NCI-H128 (cell line): ENCODE measurements around the gene EVC2.
"Not testable (repeated sequence)": the region's sequence is repeated elsewhere in the genome, so short reads cannot be mapped to it uniquely, and the experiment has no call there.

Experiments
- DNase-seq: peaks from one replicate; lab custom pipeline; 2025; ENCODE audit not compliant: unreplicated experiment; lab: John Stamatoyannopoulos, UW

EVC2 gene

GRCh38 chr4:5742968-5743367 lies 34.6 kb upstream of the EVC2 start:
- no peak for DNase-seq

GRCh38 chr4:5742388-5742787 lies 34.0 kb upstream of the EVC2 start:
- no peak for DNase-seq

DNA sequence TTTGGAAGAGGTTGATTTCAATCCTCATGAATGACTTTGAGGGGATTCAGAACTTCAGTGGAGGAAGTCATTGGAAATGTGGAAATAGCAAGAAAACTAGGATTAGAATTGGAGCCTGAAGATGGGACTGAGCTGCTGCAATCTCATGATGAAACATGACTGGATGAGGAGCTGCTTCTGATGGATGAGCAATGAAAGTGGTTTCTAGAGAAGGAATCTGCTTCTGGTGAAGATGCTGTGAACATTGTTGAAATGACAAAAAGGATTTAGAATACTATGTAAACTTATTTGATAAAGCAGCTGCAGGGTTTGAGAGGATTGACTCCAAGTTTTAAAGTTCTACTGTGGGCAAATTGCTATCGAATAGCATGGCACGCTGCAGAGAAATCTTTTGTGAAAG lies 29.7 kb upstream of the EVC2 start:
- no peak for DNase-seq

DNA sequence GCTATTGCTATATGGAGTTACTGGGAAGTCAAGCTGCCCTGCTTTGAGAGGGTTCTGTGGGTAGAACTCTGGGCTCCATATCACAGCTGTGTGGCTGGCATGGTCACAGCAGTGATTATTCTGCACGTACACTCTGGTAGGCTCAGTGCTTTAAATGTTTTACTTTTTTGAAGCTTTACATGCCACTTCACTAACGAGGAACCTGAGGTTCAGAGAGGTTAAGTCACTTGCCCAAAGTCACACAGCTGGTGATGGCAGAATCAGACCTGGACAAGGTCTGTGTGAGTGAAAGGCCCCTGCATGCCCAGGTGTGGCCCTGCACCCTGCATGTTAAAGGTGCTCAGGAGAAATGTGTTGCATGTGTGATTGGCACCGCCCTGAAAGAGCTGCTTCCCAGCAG lies 27.1 kb upstream of the EVC2 start:
- no peak for DNase-seq

DNA sequence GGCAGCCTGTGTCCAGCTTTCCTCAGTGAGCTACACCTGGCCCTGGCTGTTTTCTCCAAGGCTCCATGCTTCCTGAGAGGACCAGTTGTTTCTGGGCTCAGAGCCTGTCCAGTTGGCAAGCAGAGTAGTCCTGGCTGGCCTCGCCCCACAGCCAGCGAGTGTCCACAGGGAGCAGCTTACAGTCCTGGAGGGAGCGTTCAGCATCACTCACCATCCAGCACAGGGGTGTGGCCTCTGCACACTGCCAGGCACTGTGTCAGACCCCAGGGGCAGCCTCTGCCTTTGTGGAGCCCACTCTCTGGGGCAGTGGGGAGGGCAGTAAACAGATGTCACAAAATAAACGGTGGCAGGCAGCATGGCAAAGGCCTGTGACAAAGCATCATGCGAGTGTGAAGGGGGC lies 26.5 kb upstream of the EVC2 start:
- no peak for DNase-seq

- no peak for DNase-seq
Observed at GRCh38 chr4:5732158-5732557, 23.8 kb upstream of the EVC2 start.

- DNase-seq: no peak
Observed at GRCh38 chr4:5730993-5731990, 22.9 kb upstream of the EVC2 start.

GRCh38 chr4:5730436-5730835 lies 22.1 kb upstream of the EVC2 start:
- DNase-seq: no peak

- DNase-seq: not testable (repeated sequence)
Observed at GRCh38 chr4:5728412-5728811, 20.1 kb upstream of the EVC2 start.

GRCh38 chr4:5724377-5724776 lies 16.0 kb upstream of the EVC2 start:
- no peak for DNase-seq

GRCh38 chr4:5722328-5722727 lies 14.0 kb upstream of the EVC2 start:
- DNase-seq: no peak

DNA sequence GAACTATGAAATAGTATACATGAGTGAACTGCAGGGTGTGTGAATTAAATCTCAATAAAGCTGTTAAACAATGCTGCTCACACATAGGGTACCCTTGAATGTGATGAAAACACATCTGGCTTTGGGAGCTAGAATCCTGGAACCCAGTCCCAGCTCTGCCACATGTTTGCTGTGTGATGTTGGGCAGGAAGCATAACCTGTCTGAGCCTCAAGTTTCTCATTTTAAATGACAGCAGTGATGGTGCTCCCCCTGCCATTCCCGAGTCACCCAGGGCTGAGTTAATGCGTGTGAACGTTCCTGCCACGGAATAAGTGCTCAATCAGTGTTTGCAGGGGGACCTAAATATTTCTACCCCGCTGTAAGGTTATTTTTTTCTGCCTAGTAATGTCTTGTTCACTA lies 13.6 kb upstream of the EVC2 start:
- DNase-seq: no peak

DNA sequence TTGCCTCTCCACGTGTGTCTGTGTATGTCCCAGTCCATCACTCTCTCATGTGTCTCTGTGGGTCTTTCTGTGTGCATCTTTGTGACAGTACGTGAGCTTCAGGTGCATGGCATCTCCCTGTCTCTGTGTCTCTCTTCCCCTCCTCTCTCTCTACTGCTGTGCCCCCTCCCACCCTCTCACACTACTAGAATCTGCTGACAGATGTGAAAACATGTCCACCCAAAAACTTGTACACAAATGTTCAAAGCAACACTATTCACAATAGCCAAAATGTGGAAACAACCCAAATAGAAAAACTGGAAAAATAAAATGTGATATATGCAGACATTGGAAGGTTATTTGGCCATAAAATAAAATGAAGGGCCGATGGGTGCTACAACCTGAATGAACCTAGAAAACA lies 12.6 kb upstream of the EVC2 start:
- DNase-seq: no peak

- DNase-seq: no peak
Observed at GRCh38 chr4:5720157-5720850, 11.9 kb upstream of the EVC2 start.

- DNase-seq: no peak
Observed at GRCh38 chr4:5719350-5720055, 11.1 kb upstream of the EVC2 start.

DNA sequence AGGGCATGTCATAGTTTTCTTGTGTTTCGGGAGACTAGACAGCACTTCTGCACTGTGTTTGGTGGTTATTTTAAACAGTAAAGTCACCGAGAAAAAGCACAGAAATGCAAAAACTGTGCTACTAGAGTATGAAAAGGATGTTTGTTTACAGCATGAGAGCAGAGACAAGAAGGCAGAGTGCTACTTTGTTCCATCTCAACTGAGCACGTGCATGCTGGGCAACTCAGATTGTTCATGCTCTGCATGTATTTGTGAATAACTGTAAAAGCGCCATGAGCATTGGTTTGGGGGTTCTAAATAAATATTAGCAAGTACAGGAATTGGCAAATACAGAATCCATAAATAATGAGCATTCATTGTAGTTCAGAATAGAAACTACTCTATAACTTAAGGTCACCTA lies 10.1 kb upstream of the EVC2 start:
- no peak for DNase-seq

GRCh38 chr4:5717449-5718158 lies 9.2 kb upstream of the EVC2 start:
- no peak for DNase-seq

GRCh38 chr4:5716391-5716790 lies 8.0 kb upstream of the EVC2 start:
- DNase-seq: no peak

DNA sequence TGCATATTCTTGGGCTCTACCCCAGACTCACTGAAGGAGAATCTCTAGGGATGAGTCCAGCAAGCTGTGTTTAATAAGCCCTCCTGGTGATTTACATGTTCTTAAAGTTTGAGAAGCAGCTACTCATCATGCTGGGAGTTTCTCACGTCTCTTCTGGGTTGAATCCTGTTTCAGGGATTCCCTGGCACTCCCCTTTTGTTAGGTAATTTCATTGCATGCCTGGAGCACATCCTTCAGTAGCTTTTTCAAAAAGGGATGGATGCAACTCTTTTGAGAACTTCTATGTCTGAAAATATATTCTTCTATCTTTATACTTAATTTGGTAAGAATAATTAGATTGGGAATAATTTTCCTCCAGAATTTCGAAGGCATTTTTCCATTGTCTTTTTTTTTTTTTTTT lies 7.0 kb upstream of the EVC2 start:
- no peak for DNase-seq

- no peak for DNase-seq
Observed at GRCh38 chr4:5713861-5714260, 5.5 kb upstream of the EVC2 start.

DNA sequence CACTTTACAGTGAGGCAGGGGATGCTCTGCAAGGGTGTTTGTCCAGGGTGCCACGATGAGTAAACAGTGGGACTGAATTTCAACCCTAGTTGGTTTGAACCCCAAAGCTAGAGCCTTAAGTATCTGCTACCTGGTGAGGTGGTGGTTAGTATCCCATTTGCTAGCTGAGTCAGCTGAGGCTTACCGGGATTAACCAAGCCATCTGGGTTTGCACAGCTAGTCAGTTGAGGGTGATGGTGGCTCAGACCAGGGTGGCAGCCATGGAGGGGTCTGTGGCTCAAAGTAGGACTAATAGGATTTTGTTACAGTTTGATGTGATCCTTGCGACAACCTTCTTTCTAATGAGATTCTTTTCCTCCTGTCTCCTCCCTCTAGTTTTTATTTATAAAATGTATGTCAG lies 4.6 kb upstream of the EVC2 start:
- no peak for DNase-seq
